CD4-positive, alpha-beta T cell (primary cell): ENCODE results near the gene BICD1. TPM values are rescaled to one million over a fixed set of nuclear protein-coding genes. Genes with fewer than 3 reads are reported as not detected.

Experiments
- ATAC-seq: fragments of 200-7000 bp; cut with Tn5 transposase; one replicate; pipeline ENCODE4 v1.10.0; 2022; ENCODE audit warnings: mild to moderate bottlenecking; ENCODE audit not compliant: poor library complexity
- CTCF ChIA-PET: fragments of 350-600 bp; sonication (Branson Sonifier 250); formaldehyde crosslinking; loops from one replicate; lab custom pipeline; 2021; ENCODE audit warnings: antibody characterized with exemption, inconsistent platforms; lab: Charles Lee
- POLR2A ChIA-PET: fragments of 350-600 bp; sonication (Branson Sonifier 250); formaldehyde crosslinking; loops from one replicate; lab custom pipeline; 2021; ENCODE audit warnings: antibody characterized with exemption, inconsistent platforms; lab: Charles Lee
- DNase-seq, 14 experiments: peaks; one replicate each; pipeline ENCODE4 v3.0.0-alpha.2; 2013 to 2020; ENCODE audit warnings: mixed read lengths in 2 of 14
- H3K27ac ChIP-seq, 2 donors: one replicate each; pipeline versions ENCODE4 v1.5.1 to v1.7.0; 2013; ENCODE audit warnings: low read length in 2 of 2, low read depth in 1 of 2, mild to moderate bottlenecking in 1 of 2
- H3K27me3 ChIP-seq, 2 experiments: 1 replicate in 1 of 2; 2 replicates in 1 of 2; pipeline versions ENCODE4 v1.6.1 to v1.7.0; 2013; ENCODE audit warnings: low read length in 2 of 2, control low read depth in 1 of 2, mild to moderate bottlenecking in 1 of 2, moderate library complexity in 1 of 2; ENCODE audit not compliant: insufficient read depth in 2 of 2, control insufficient read depth in 1 of 2
- H3K36me3 ChIP-seq: one replicate; pipeline ENCODE4 v1.6.1; 2013; ENCODE audit warnings: low read length, control low read depth; ENCODE audit not compliant: insufficient read depth
- H3K4me1 ChIP-seq: one replicate; pipeline ENCODE4 v1.6.1; 2013; ENCODE audit warnings: low read length, control low read depth; ENCODE audit not compliant: insufficient read depth
- H3K4me3 ChIP-seq: one replicate; pipeline ENCODE4 v1.5.1; 2013; ENCODE audit warnings: mild to moderate bottlenecking, low read length, moderate library complexity
- H3K9me3 ChIP-seq, 2 experiments: 1 replicate in 1 of 2; 2 replicates in 1 of 2; pipeline versions ENCODE4 v1.6.1 to v1.7.0; 2013; ENCODE audit warnings: low read length in 2 of 2, mild to moderate bottlenecking in 2 of 2, control low read depth in 1 of 2, moderate library complexity in 1 of 2; ENCODE audit not compliant: control insufficient read depth in 1 of 2, insufficient read depth in 1 of 2
- H3K27ac Mint-ChIP-seq: one replicate; pipeline ENCODE4 v1.8.0; 2020; ENCODE audit warnings: mixed read lengths
- H3K27me3 Mint-ChIP-seq: one replicate; pipeline ENCODE4 v1.8.0; 2021; ENCODE audit warnings: mixed read lengths
- H3K36me3 Mint-ChIP-seq: one replicate; pipeline ENCODE4 v1.8.0; 2021; ENCODE audit warnings: low read depth, mixed read lengths
- H3K4me1 Mint-ChIP-seq: one replicate; pipeline ENCODE4 v1.8.0; 2021; ENCODE audit warnings: low read depth, mixed read lengths
- H3K4me3 Mint-ChIP-seq: one replicate; pipeline ENCODE4 v1.8.0; 2020; ENCODE audit warnings: mild to moderate bottlenecking, mixed read lengths
- H3K9me3 Mint-ChIP-seq: one replicate; pipeline ENCODE4 v1.8.0; 2020; ENCODE audit warnings: mixed read lengths
- CTCF ChIP-seq: fragments of 200-600 bp; IDR thresholded peaks from one replicate; pipeline ENCODE4 v1.8.0; 2022; ENCODE audit warnings: antibody characterized with exemption, mild to moderate bottlenecking
- intact Hi-C, 2 experiments: fragments of 100-400 bp; cut with DNase I in 1 of 2; cut with micrococcal nuclease in 1 of 2; formaldehyde crosslinking; loops; one replicate each; pipeline versions ENCODE4 v1.15.1 to v1.9.0; 2023 to 2025; cut with DNase I, micrococcal nuclease
- total RNA-seq, 174 experiments: library from RNA in 2 of 174; stranded (reverse) in 2 of 174; gene quantifications; one replicate each; pipeline ENCODE4 v1.2.3 and lab custom pipeline; 2021 to 2026

The BICD1 gene
- total RNA-seq, 2 experiments from 2014 or later: 13.5 to 14.3 TPM

GRCh38 chr12:32369202-32369601 is 262.6 kb downstream of the BICD1 start:
- intact Hi-C loops: loop anchor here (5.0 kb wide), 1 partner anchor 1653 kb away; the partner anchor contains the start of gene ALG10 (in 2 of the 2)
- no peaks in the 10 kb centered on the region for H3K27me3 Mint-ChIP-seq

GRCh38 chr12:32377344-32378055 is 270.9 kb downstream of the BICD1 start:
- Mint-ChIP-seq H3K4me1 (no peaks in the 10 kb centered on the region), H3K36me3 (no peaks in the 10 kb centered on the region), H3K4me3 (no peak overlapping the region), H3K27me3 (no peaks in the 10 kb centered on the region), H3K27ac (no peak overlapping the region), H3K9me3 (no peaks in the 10 kb centered on the region)
- DNase-seq (no peak), ATAC-seq (no peak)
- no peak for TF ChIP-seq CTCF
- Histone ChIP-seq H3K27me3 (no peaks in the 10 kb centered on the region), H3K36me3 (no peaks in the 10 kb centered on the region), H3K4me1 (no peaks in the 10 kb centered on the region), H3K4me3 (no peak overlapping the region), H3K9me3 (no peaks in the 10 kb centered on the region), H3K27ac (no peak overlapping the region)
- ChIA-PET POLR2A (no interaction called here), CTCF (no interaction called here)
- intact Hi-C loops: no loop called here

More at GRCh38 chr12:32369202-32369601, 262.6 kb downstream of the BICD1 start:
- Histone ChIP-seq H3K9me3 (no peaks in the 10 kb centered on the region), H3K36me3 (no peaks in the 10 kb centered on the region), H3K27ac (no peak overlapping the region), H3K27me3 (no peaks in the 10 kb centered on the region), H3K4me3 (no peak overlapping the region), H3K4me1 (no peaks in the 10 kb centered on the region)
- no peak overlapping the region for H3K27ac Mint-ChIP-seq
- DNase-seq (no peak), ATAC-seq (no peak)
- TF ChIP-seq CTCF: no peak
- H3K36me3 Mint-ChIP-seq: no peaks in the 10 kb centered on the region
- CTCF ChIA-PET: no interaction called here
- POLR2A ChIA-PET: no interaction called here
- H3K9me3 Mint-ChIP-seq: no peaks in the 10 kb centered on the region
- H3K4me1 Mint-ChIP-seq: no peaks in the 10 kb centered on the region
- H3K4me3 Mint-ChIP-seq: no peak overlapping the region

DNA sequence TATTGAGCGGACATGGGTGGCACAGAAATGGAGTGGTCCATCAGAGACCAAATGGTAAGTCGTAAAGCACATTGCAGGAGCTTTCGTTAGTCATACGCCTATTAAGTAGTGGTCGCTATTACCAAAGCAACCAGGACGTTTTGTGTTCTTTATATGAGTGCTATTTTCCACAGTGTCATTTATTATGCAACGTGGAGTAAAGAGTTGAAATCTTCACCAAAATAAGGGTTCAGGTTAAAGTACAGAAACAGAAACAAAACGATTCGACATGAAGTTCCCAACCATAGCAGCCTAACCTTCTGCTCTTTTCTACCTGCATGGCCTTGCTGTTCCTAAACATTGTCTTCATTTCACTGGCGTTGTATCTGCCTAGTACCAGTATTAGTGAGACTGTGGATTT is 272.6 kb downstream of the BICD1 start:
- Histone ChIP-seq H3K27ac (no peak overlapping the region), H3K27me3 (no peaks in the 10 kb centered on the region), H3K4me1 (no peaks in the 10 kb centered on the region), H3K4me3 (no peak overlapping the region), H3K36me3 (no peaks in the 10 kb centered on the region), H3K9me3 (no peaks in the 10 kb centered on the region)
- no peaks in the 10 kb centered on the region for H3K4me1 Mint-ChIP-seq
- ChIA-PET CTCF (no interaction called here), POLR2A (no interaction called here)
- intact Hi-C loops: no loop called here
- ATAC-seq (no peak), DNase-seq (no peak)
- no peak overlapping the region for H3K4me3 Mint-ChIP-seq
- H3K27ac Mint-ChIP-seq: no peak overlapping the region
- H3K9me3 Mint-ChIP-seq: no peaks in the 10 kb centered on the region
- TF ChIP-seq CTCF: no peak
- H3K36me3 Mint-ChIP-seq: no peaks in the 10 kb centered on the region
- no peaks in the 10 kb centered on the region for H3K27me3 Mint-ChIP-seq
